ENCODE measurements around the gene DPH6.
A peak's percentile ranks its signal among the peaks of the same experiment; 100 is the strongest.

Gene DPH6

GRCh38 chr15:35545316-35545823 is 595 bp downstream of the DPH6 start:
- DNase-seq = peak in 14 of 56 donors; percentile 9 to 61 (median 38)

- DNase-seq = no peak
Observed at GRCh38 chr15:35540885-35541284, 5.1 kb downstream of the DPH6 start.

GRCh38 chr15:35540021-35540420 is 5.9 kb downstream of the DPH6 start:
- DNase-seq = no peak

- no peak for DNase-seq
Observed at GRCh38 chr15:35535365-35535916, 10.5 kb downstream of the DPH6 start.

GRCh38 chr15:35533130-35534110 is 12.5 kb downstream of the DPH6 start:
- no peak for DNase-seq

- no peak for DNase-seq
Observed at GRCh38 chr15:35530698-35531097, 15.3 kb downstream of the DPH6 start.

GRCh38 chr15:35529784-35530183 is 16.2 kb downstream of the DPH6 start:
- DNase-seq = no peak

- DNase-seq = no peak
Observed at GRCh38 chr15:35522061-35522460, 23.9 kb downstream of the DPH6 start.

GRCh38 chr15:35519541-35520149 is 26.3 kb downstream of the DPH6 start:
- DNase-seq = peak in 1 of 56 donors; percentile 55

- no peak for DNase-seq
Observed at GRCh38 chr15:35519052-35519451, 26.9 kb downstream of the DPH6 start.

GRCh38 chr15:35514759-35515158 is 31.2 kb downstream of the DPH6 start:
- no peak for DNase-seq

- DNase-seq = no peak
Observed at GRCh38 chr15:35507932-35508638, 37.9 kb downstream of the DPH6 start.

- DNase-seq = no peak
Observed at GRCh38 chr15:35506272-35506870, 39.6 kb downstream of the DPH6 start.

- no peak for DNase-seq
Observed at GRCh38 chr15:35505809-35506208, 40.2 kb downstream of the DPH6 start.

GRCh38 chr15:35505141-35505540 is 40.8 kb downstream of the DPH6 start:
- DNase-seq = no peak

- no peak for DNase-seq
Observed at GRCh38 chr15:35499723-35500122, 46.2 kb downstream of the DPH6 start.

- no peak for DNase-seq
Observed at GRCh38 chr15:35496585-35496984, 49.4 kb downstream of the DPH6 start.

GRCh38 chr15:35495080-35495479 is 50.9 kb downstream of the DPH6 start:
- no peak for DNase-seq

- no peak for DNase-seq
Observed at GRCh38 chr15:35491999-35492398, 54.0 kb downstream of the DPH6 start.

GRCh38 chr15:35491173-35491572 is 54.8 kb downstream of the DPH6 start:
- DNase-seq = no peak

GRCh38 chr15:35490511-35490910 is 55.5 kb downstream of the DPH6 start:
- no peak for DNase-seq
